IMR-90 (cell line): ENCODE data around the gene ANO7. TPM values are rescaled to one million over a fixed set of nuclear protein-coding genes. Genes with fewer than 3 reads are reported as not detected.
A peak's percentile ranks its signal among the peaks of the same experiment; 100 is the strongest.

Experiments used
- ATAC-seq: fragments of 200-7000 bp; cut with Tn5 transposase; 2 replicates; pipeline ENCODE4 v1.9.1; 2020; ENCODE audit warnings: low read depth, mild to moderate bottlenecking, moderate library complexity
- BruUV-seq: library from RNA; stranded (reverse); fragments of 400-500 nt; replicated peaks from 2 replicates; lab custom pipeline; 2021; lab: Mats Ljungman, UMichigan
- CTCF ChIA-PET: fragments of 300-600 bp; formaldehyde crosslinking; extraction: SDS; loops from one replicate; lab custom pipeline; 2021; ENCODE audit warnings: antibody characterized with exemption; lab: Yijun Ruan, JAX
- POLR2A ChIA-PET: fragments of 300-600 bp; sonication (Branson Sonifier 250); formaldehyde crosslinking; loops from one replicate; lab custom pipeline; 2022; ENCODE audit warnings: antibody characterized with exemption; ENCODE audit not compliant: unreplicated experiment; lab: Charles Lee
- DNase-seq: peaks from one replicate; pipeline ENCODE4 v3.0.0; 2013
- H2AFZ ChIP-seq: replicated peaks from 2 replicates; pipeline ENCODE3; 2013; ENCODE audit warnings: low read length, mild to moderate bottlenecking; ENCODE audit not compliant: poor library complexity
- H2AK5ac ChIP-seq: 2 replicates; pipeline ENCODE4 v1.6.1; 2013; ENCODE audit warnings: low read depth, low read length, inconsistent platforms
- H2AK9ac ChIP-seq: replicated peaks from 2 replicates; pipeline ENCODE3; 2013; ENCODE audit warnings: mild to moderate bottlenecking, low read depth, low read length, moderate library complexity; ENCODE audit not compliant: poor library complexity
- H2BK120ac ChIP-seq: 2 replicates; pipeline ENCODE4 v1.6.1; 2013; ENCODE audit warnings: low read depth, low read length, inconsistent platforms
- H2BK15ac ChIP-seq: 3 replicates; pipeline ENCODE4 v1.6.1; 2013; ENCODE audit warnings: low read depth, low read length, inconsistent platforms
- H2BK20ac ChIP-seq: 2 replicates; pipeline ENCODE4 v1.6.1; 2013; ENCODE audit warnings: low read depth, mild to moderate bottlenecking, inconsistent platforms, low read length, moderate library complexity
- H2BK5ac ChIP-seq: 2 replicates; pipeline ENCODE4 v1.6.1; 2013; ENCODE audit warnings: mild to moderate bottlenecking, low read depth, low read length, inconsistent platforms; ENCODE audit not compliant: poor library complexity, severe bottlenecking
- H3K14ac ChIP-seq: replicated peaks from 2 replicates; pipeline ENCODE4 v1.6.1; 2013; ENCODE audit warnings: low read depth, low read length, inconsistent platforms
- H3K18ac ChIP-seq: 2 replicates; pipeline ENCODE4 v1.6.1; 2013; ENCODE audit warnings: low read depth, low read length, control low read depth
- H3K23ac ChIP-seq: 2 replicates; pipeline ENCODE4 v1.6.1; 2013; ENCODE audit warnings: low read depth, low read length, inconsistent platforms
- H3K27ac ChIP-seq: 2 replicates; pipeline ENCODE4 v1.5.1; 2013; ENCODE audit warnings: mild to moderate bottlenecking, control low read depth, low read length; ENCODE audit not compliant: insufficient read depth
- H3K27me3 ChIP-seq: 2 replicates; pipeline ENCODE4 v1.6.1; 2013; ENCODE audit warnings: low read length; ENCODE audit not compliant: control insufficient read depth, insufficient read depth
- H3K36me3 ChIP-seq: 2 replicates; pipeline ENCODE4 v1.6.1; 2013; ENCODE audit warnings: low read length, mixed read lengths; ENCODE audit not compliant: control insufficient read depth, insufficient read depth
- H3K4ac ChIP-seq: 2 replicates; pipeline ENCODE4 v1.6.1; 2013; ENCODE audit warnings: low read depth, low read length, inconsistent platforms
- H3K4me1 ChIP-seq: 2 replicates; pipeline ENCODE4 v1.6.1; 2013; ENCODE audit warnings: low read length, mixed read lengths; ENCODE audit not compliant: control insufficient read depth, insufficient read depth
- H3K4me2 ChIP-seq: 2 replicates; pipeline ENCODE4 v1.6.1; 2013; ENCODE audit warnings: low read depth, mild to moderate bottlenecking, control low read depth, low read length, moderate library complexity
- H3K4me3 ChIP-seq: 2 replicates; pipeline ENCODE4 v1.5.1; 2013; ENCODE audit warnings: low read depth, mild to moderate bottlenecking, control low read depth, low read length, moderate library complexity; ENCODE audit not compliant: insufficient read depth
- H3K56ac ChIP-seq: 2 replicates; pipeline ENCODE4 v1.6.1; 2013; ENCODE audit warnings: low read length, inconsistent platforms; ENCODE audit not compliant: insufficient read depth; ENCODE audit errors: extremely low read depth
- H3K79me1 ChIP-seq, 2 experiments: 2 replicates each; pipeline ENCODE4 v1.6.1; 2013; ENCODE audit warnings: low read length in 2 of 2, inconsistent platforms in 1 of 2, low read depth in 1 of 2
- H3K9ac ChIP-seq: 2 replicates; pipeline ENCODE4 v1.6.1; 2013; ENCODE audit warnings: low read depth, low read length, control low read depth
- H3K9me1 ChIP-seq: 2 replicates; pipeline ENCODE4 v1.6.1; 2013; ENCODE audit warnings: low read length, inconsistent platforms; ENCODE audit not compliant: insufficient read depth
- H3K9me3 ChIP-seq: 2 replicates; pipeline ENCODE4 v1.6.1; 2013; ENCODE audit warnings: low read length; ENCODE audit not compliant: control insufficient read depth, insufficient read depth
- H4K20me1 ChIP-seq: 2 replicates; pipeline ENCODE4 v1.6.1; 2013; ENCODE audit warnings: low read length, inconsistent platforms; ENCODE audit not compliant: insufficient read depth
- H4K5ac ChIP-seq: 2 replicates; pipeline ENCODE4 v1.6.1; 2013; ENCODE audit warnings: mild to moderate bottlenecking, low read depth, low read length, control low read depth
- H4K8ac ChIP-seq, 2 experiments: 2 replicates each; pipeline ENCODE4 v1.6.1; 2013; ENCODE audit warnings: low read depth in 2 of 2, low read length in 2 of 2, control low read depth in 1 of 2, inconsistent platforms in 1 of 2
- H4K91ac ChIP-seq: 2 replicates; pipeline ENCODE4 v1.6.1; 2013; ENCODE audit warnings: low read depth, low read length, inconsistent platforms; ENCODE audit not compliant: insufficient read depth
- BHLHE40 ChIP-seq: fragments of 150-350 bp; IDR thresholded peaks from 2 replicates; pipeline ENCODE4 v1.6.1; 2016; ENCODE audit warnings: mild to moderate bottlenecking, low read depth, low read length
- CEBPB ChIP-seq: IDR thresholded peaks from 2 replicates; pipeline ENCODE4 v1.6.1; 2012; ENCODE audit warnings: low read depth, low read length, improper control_type of control experiment
- CHD1 ChIP-seq: IDR thresholded peaks from 2 replicates; pipeline ENCODE4 v1.6.1; 2012; ENCODE audit warnings: low read depth, low read length, improper control_type of control experiment
- ELK1 ChIP-seq: fragments of 150-350 bp; IDR thresholded peaks from 2 replicates; pipeline ENCODE4 v1.6.1; 2016; ENCODE audit warnings: low read depth, mild to moderate bottlenecking, low read length, moderate library complexity, borderline replicate concordance
- FOS ChIP-seq: fragments of 150-350 bp; IDR thresholded peaks from 2 replicates; pipeline ENCODE4 v1.6.1; 2016; ENCODE audit warnings: low read depth, low read length
- MAFK ChIP-seq: IDR thresholded peaks from 2 replicates; pipeline ENCODE4 v1.6.1; 2012; ENCODE audit warnings: low read depth, low read length, improper control_type of control experiment
- MAZ ChIP-seq: IDR thresholded peaks from 2 replicates; pipeline ENCODE4 v1.6.1; 2012; ENCODE audit warnings: low read depth, mild to moderate bottlenecking, low read length, improper control_type of control experiment, moderate library complexity, borderline replicate concordance
- MXI1 ChIP-seq: IDR thresholded peaks from 2 replicates; pipeline ENCODE4 v1.6.1; 2012; ENCODE audit warnings: low read depth, mild to moderate bottlenecking, low read length, moderate library complexity, borderline replicate concordance
- NFE2L2 ChIP-seq: fragments of 150-350 bp; IDR thresholded peaks from 2 replicates; pipeline ENCODE4 v1.6.1; 2016; ENCODE audit warnings: low read depth, mild to moderate bottlenecking, low read length
- POLR2A ChIP-seq: IDR thresholded peaks from 2 replicates; pipeline ENCODE4 v1.6.1; 2012; ENCODE audit warnings: mild to moderate bottlenecking, low read depth, low read length
- RAD21 ChIP-seq: IDR thresholded peaks from 2 replicates; pipeline ENCODE4 v1.6.1; 2012; ENCODE audit warnings: low read length, improper control_type of control experiment
- RCOR1 ChIP-seq: IDR thresholded peaks from 2 replicates; pipeline ENCODE4 v1.6.1; 2012; ENCODE audit warnings: mild to moderate bottlenecking, low read length, improper control_type of control experiment; ENCODE audit not compliant: insufficient replicate concordance
- RFX5 ChIP-seq: IDR thresholded peaks from 2 replicates; pipeline ENCODE4 v1.8.0; 2012; ENCODE audit warnings: low read depth, mild to moderate bottlenecking, low read length, moderate library complexity
- SMC3 ChIP-seq: fragments of 150-350 bp; IDR thresholded peaks from 2 replicates; pipeline ENCODE4 v1.6.1; 2016; ENCODE audit warnings: low read depth, mild to moderate bottlenecking, antibody characterized with exemption, low read length, moderate library complexity
- USF2 ChIP-seq: fragments of 150-350 bp; IDR thresholded peaks from 2 replicates; pipeline ENCODE4 v1.6.1; 2017; ENCODE audit warnings: mild to moderate bottlenecking, antibody characterized with exemption, low read length, low read depth
- WGBS, 2 experiments: methylation state at CpG; one replicate each; pipeline versions ENCODE4 v1.1.5 to v1.1.7; 2013; ENCODE audit warnings: missing lambda C conversion rate in 2 of 2; ENCODE audit not compliant: insufficient read length in 1 of 2; ENCODE audit errors: extremely low coverage in 2 of 2; 5-methylcytosine and 5-hydroxymethylcytosine counted together
- dilution Hi-C: fragments of 300-500 bp; cut with HindIII; formaldehyde crosslinking; loops from one replicate; pipeline ENCODE4 v1.14.3; 2018; ENCODE audit warnings: low sequenced_read_pairs; ENCODE audit not compliant: unreplicated experiment
- in situ Hi-C: fragments of 300-500 bp; cut with MboI; formaldehyde crosslinking; loops from 3 replicates; pipeline ENCODE4 v1.14.3; 2019; ENCODE audit warnings: low sequenced_read_pairs, inconsistent platforms, mixed read lengths
- intact Hi-C: fragments of 100-400 bp; cut with micrococcal nuclease; formaldehyde crosslinking; loops from 2 replicates; pipeline ENCODE4 v1.10.0; 2022
- polyA plus RNA-seq, 3 experiments: library from polyadenylated mRNA; depleted of rRNA; stranded (reverse); fragments of >200 nt; gene quantifications; 2 replicates each; pipeline ENCODE4 v1.2.3, GENCODE V29; 2012; ENCODE audit warnings: low replicate concordance in 1 of 3
- total RNA-seq: library from RNA; depleted of rRNA; stranded (reverse); fragments of >200 nt; gene quantifications from 2 replicates; pipeline ENCODE4 v1.2.3, GENCODE V29; 2012

Gene ANO7
- total and polyA plus RNA-seq, 2 of the 4 experiments (the other 2 are of a cell fraction): 0.36 to 3.4 TPM

GRCh38 chr2:241201445-241202267 lies 13.2 kb downstream of the ANO7 start:
- H3K4ac ChIP-seq: no peak overlapping the region
- no peaks in the 10 kb centered on the region for H3K79me1 ChIP-seq
- no peak overlapping the region for H3K4me2 ChIP-seq
- H2BK20ac ChIP-seq: no peak overlapping the region
- H2BK120ac ChIP-seq: no peak overlapping the region
- no peaks in the 10 kb centered on the region for H3K9me3 ChIP-seq
- no peak overlapping the region for H3K4me3 ChIP-seq
- H2BK5ac ChIP-seq: no peak overlapping the region
- peak overlapping the region; percentile 6 for H2AFZ ChIP-seq
- DNase-seq (no peak), ATAC-seq (no peak)
- no peak overlapping the region for H4K8ac ChIP-seq
- H2BK15ac ChIP-seq: no peak overlapping the region
- H3K4me1 ChIP-seq: no peaks in the 10 kb centered on the region
- H3K14ac ChIP-seq: no peak overlapping the region
- dilution Hi-C loops: no loop called here
- intact Hi-C loops: no loop called here
- H2AK9ac ChIP-seq: no peak overlapping the region
- ChIA-PET CTCF (no interaction called here), POLR2A (no interaction called here)
- H3K9ac ChIP-seq: no peak overlapping the region
- no peak overlapping the region for H4K5ac ChIP-seq
- no peak overlapping the region for H3K18ac ChIP-seq
- H3K9me1 ChIP-seq: no peaks in the 10 kb centered on the region
- no peak overlapping the region for H3K56ac ChIP-seq
- H4K20me1 ChIP-seq: no peaks in the 10 kb centered on the region
- no peaks in the 10 kb centered on the region for H3K36me3 ChIP-seq
- H4K91ac ChIP-seq: no peak overlapping the region
- no peak overlapping the region for H2AK5ac ChIP-seq
- H3K27ac ChIP-seq: no peak overlapping the region
- BruUV-seq: no TSS peak
- in situ Hi-C loops: no loop called here
- H3K23ac ChIP-seq: no peak overlapping the region
- peaks cover 8% of the 10 kb centered on the region for H3K27me3 ChIP-seq
- 75% methylated on average over 12 of the region's 24 CpGs; no CpG with 5 or more reads in 1 of the 2 experiments for WGBS, 2 experiments
- TF ChIP-seq RFX5 (no peak), USF2 (no peak), RAD21 (no peak), POLR2A (no peak), MXI1 (no peak), ELK1 (no peak), MAFK (no peak), CHD1 (no peak), MAZ (no peak), BHLHE40 (no peak), RCOR1 (no peak), NFE2L2 (no peak), FOS (no peak), SMC3 (no peak), CEBPB (no peak)
